GM18873 (cell line): ENCODE measurements around the gene KNCN.

Experiments
- ATAC-seq: cut with Tn5 transposase; IDR thresholded peaks from one replicate; pipeline ENCODE4 v1.9.1; 2021; ENCODE audit warnings: mild to moderate bottlenecking, moderate library complexity, moderate number of reproducible peaks; ENCODE audit not compliant: unreplicated experiment, low FRiP score

Gene KNCN

DNA sequence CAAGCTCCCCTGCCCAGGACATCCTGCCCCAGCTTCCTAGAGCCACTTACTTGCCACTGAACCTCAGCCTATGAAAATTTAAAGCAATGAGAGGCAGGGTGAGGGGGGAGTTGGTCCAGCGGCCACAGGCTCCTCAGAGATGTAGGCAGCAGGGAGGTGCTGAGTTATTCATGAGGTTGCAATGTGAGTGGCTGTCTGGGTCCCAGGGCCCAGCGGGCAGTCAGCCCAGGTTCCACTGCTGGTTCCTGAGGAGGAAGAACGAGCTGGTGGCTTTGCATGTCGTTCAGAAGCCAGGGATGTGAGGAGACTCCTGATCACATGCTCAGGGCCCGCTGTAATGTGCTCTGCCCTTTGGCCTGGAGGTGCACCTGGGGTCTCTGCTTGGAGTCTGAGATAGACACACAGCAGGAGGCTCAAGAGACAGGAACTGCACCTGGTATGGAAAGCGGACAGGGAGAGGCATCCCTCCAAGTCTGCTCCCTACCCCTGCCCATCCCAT lies at the start of gene KNCN:
KNCN (minus strand) TSS at position 51 of the 499 bp plus-strand sequence. CDS start 432 bp downstream, outside the sequence.
- no peak for ATAC-seq

DNA sequence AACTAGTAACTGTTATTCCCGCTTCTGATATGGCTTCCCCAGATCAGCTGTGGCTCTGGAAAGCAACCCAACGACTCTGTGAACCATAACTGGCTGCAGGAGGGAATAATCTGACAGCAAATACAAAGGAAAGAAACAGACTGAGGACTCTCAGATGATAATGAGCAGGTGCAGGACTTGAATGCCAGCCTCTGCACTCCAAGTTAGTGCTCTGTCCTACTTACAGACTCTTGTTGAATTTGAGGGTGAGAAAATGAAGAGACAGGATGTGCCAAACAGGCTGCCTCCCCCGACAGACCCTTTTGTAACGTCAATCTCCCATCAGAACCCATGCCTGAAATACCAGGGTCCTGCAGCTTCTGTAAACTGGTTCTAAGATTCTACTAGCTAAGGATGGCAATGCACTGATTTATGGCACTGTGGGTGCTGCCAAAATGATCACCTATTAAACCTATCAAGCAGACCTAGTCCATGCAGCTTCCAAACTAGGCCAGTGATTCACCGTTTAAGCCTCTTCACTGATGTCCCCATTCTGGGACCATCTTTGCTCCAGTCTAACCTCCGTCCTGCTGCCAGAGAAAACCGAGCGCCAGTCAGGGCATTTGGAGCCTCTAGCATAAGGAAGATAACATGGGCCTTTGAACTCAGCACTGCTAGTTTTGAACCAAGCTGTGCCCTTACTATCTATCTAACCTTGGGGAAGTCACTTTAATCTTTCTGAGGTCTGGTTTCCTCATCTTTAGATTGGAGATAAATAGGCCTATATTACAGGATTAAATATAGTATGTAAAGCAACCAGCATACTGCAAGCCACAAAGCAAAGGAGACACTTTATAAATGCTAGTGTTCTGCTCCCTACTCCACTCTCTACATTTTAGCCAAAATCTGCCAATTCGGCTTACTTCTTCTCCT lies 47.9 kb upstream of the KNCN start:
- no peak for ATAC-seq

DNA sequence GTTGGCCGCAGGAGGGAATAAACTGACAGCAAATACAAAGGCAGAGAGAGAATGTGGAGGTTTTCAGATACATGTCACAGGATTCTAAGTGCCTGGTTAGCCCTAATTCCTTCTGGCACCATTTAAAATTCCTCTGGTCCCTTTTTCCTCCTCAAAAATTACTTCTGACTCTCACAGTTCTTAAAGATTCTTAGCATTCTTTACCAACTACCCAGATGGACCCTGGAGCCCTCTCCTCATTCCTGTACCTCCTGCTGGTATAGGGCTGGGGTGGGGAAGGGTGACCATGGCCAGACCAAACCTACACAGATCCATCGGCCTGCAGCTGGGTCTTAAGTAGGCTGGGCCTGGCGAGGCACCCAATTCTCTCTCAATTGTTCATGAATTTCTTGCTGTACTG lies 45.4 kb upstream of the KNCN start:
- ATAC-seq: no peak

DNA sequence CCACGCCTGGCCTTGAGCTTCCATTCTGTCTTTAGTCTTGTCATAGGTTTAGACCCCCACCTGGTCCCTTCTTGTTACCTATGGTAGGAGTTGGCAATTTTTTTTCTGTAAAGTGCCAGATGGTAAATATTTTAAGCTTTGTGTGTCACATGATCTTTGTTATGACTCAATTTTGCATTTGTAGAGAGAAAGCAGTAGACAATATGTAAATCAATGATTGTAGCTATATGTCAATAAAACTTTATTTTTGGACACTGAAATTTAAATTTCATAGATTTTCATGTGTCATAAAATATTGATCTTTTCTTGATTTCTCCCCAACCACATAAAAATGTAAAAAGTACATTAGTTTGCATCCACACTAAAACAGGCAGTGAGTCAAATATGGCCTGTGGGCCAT lies 44.6 kb upstream of the KNCN start:
- no peak for ATAC-seq

- no peak for ATAC-seq
Observed at GRCh38 chr1:46595127-46595526, 43.7 kb upstream of the KNCN start.

DNA sequence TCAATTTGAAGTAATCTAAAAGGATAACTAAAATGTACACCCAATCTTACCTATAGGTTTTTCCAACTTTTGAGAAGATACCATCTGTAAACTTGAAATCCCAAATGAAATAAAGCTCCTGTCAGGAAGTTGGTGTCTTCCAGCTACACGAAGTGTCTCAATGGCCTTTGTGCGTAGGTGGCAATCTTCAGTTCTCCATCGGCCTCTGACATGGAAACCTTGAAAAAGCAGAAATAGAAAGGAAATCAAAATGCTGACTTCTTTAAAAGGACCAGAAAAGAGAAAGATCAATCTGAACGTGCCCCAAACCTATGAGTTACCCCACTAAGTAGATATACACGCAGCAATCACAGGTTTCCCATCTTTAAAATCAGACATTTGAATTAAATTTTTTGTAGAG lies 42.6 kb upstream of the KNCN start:
- ATAC-seq: no peak

- no peak for ATAC-seq
Observed at GRCh38 chr1:46592823-46593222, 41.4 kb upstream of the KNCN start.

GRCh38 chr1:46589529-46589928 lies 38.1 kb upstream of the KNCN start:
- no peak for ATAC-seq

- ATAC-seq: no peak
Observed at GRCh38 chr1:46587069-46587468, 35.6 kb upstream of the KNCN start.

- ATAC-seq: no peak
Observed at GRCh38 chr1:46585312-46585938, 34.0 kb upstream of the KNCN start.

DNA sequence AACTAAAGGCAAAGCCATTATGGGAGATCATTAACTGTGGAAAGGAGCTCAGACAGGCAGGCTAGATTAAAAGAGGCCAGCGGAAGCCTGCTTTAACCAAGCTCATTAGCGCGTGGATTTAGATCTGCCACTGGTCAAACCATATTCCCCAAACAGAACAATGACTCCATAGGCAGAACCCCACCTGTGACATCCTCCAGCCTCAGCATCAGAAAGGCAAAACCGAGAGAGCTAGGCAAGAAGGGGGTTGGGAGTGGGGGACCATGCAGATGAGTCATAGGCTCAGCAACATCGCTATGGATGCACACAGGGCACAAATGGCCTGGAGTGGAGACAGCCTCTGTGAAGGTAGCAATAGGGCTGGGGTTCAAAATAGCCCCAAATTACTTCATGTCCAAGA lies 32.0 kb upstream of the KNCN start:
- ATAC-seq: no peak

- no peak for ATAC-seq
Observed at GRCh38 chr1:46582972-46583371, 31.5 kb upstream of the KNCN start.

- no peak for ATAC-seq
Observed at GRCh38 chr1:46581681-46582455, 30.4 kb upstream of the KNCN start.

DNA sequence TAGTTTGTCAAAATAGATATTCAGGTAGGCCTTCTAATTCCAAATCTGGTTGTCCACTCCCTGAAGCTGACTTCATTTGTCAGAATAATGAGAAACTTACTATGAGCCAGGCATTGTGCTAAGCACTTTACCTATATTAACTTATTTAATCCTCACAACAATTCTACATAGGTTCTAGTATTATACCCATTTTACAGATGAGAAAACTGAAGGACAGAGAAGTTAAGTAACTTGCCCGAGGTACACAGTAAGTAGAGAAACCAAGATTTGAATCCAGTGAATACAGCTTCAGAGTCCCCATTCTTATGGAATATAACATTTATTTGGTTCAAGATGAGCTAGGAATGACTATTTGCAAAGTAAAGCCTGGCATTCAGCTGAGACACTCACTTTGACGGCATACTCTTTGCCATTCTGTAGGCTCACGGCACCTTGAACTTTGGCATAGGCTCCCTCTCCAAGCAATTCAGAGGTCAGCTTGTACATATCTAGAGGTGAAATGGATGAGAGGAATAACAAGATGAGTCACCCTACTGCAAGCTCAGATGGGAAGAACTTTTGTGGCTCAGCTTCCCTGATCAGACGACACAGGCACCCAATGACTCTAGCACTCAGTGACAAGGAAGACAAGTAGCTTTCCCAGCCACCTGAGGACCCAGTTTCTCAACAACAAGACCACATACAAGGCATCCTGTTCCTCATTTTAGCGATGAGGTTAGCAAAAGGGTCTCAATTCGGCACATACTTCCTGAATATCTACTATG lies 28.9 kb upstream of the KNCN start:
- ATAC-seq: no peak

- no peak for ATAC-seq
Observed at GRCh38 chr1:46577671-46578070, 26.2 kb upstream of the KNCN start.

DNA sequence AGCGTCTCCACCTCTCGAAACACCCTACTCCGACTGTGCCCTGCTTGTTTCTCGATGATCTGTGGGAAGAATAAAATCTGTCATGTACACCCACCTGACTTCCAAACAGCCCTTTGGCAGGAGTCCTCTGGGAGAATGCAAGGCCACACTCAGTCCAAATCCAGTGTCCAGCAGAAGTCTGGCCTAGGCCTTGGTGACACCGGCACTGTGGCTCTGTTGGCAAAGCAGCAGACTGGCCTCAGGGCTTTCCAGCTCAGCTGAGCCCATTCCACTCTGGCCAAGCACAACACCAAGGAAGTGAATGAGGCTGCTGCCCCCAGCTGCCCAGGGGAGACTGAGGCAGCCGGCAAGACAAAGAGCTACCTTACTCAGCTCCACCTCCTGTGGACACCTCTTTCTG lies 25.1 kb upstream of the KNCN start:
- no peak for ATAC-seq

GRCh38 chr1:46575778-46576177 lies 24.3 kb upstream of the KNCN start:
- no peak for ATAC-seq

- no peak for ATAC-seq
Observed at GRCh38 chr1:46575300-46575699, 23.9 kb upstream of the KNCN start.

- no peak for ATAC-seq
Observed at GRCh38 chr1:46571691-46572225, 20.3 kb upstream of the KNCN start.
